ENCODE measurements around the gene CEP350.

DNA sequence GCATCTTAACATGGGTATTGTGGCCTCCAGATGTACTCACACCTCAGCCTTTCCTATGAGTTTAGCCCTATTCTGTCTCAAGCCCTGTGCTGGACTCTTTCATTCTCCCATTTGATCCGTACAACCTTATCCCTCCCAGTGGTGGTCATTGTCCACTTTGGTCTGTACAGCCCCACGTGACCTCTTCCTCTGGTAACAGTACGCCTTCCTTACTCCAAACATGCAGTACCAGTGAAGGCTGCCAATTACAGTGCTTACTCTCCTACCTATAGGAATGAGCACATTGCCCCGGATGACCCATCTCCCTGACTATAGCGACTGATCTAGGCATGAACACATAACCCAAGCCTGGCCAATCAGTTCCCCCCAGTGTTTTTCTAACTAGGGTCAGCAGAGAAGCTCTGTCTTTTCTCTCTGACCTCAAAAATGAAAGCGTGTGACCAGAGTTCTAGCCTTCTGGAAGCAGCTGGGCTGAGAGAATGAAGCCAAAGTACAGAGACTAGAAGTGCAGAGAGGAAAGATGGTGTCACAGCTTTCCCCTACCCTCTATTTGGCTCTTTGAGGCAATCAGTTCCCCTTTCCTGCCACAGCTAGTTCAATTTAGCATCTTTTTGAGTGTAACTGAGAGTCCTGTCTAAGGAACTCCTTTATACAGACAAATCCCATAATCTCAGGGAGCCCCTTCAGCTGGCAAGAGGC lies 190.2 kb downstream of the CEP350 start:
- TF ChIP-seq, protein P1, sequence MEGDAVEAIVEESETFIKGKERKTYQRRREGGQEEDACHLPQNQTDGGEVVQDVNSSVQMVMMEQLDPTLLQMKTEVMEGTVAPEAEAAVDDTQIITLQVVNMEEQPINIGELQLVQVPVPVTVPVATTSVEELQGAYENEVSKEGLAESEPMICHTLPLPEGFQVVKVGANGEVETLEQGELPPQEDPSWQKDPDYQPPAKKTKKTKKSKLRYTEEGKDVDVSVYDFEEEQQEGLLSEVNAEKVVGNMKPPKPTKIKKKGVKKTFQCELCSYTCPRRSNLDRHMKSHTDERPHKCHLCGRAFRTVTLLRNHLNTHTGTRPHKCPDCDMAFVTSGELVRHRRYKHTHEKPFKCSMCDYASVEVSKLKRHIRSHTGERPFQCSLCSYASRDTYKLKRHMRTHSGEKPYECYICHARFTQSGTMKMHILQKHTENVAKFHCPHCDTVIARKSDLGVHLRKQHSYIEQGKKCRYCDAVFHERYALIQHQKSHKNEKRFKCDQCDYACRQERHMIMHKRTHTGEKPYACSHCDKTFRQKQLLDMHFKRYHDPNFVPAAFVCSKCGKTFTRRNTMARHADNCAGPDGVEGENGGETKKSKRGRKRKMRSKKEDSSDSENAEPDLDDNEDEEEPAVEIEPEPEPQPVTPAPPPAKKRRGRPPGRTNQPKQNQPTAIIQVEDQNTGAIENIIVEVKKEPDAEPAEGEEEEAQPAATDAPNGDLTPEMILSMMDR (conservative IDR thresholded peaks at IDR 0.05; ENCODE audit: low read depth, low read length), result no peak
- no peak for TF ChIP-seq EZH2 (IDR thresholded peaks at IDR 0.05; ENCODE audit: low read length, unreplicated experiment)

All from PC-3 (cell line).